SK-N-SH (cell line): ENCODE measurements around the gene GRIK1. TPM values are rescaled to one million over a fixed set of nuclear protein-coding genes. Genes with fewer than 3 reads are reported as not detected.

Experiments used
- CTCF ChIA-PET: fragments of 300-600, 350-600 bp; formaldehyde crosslinking; extraction: SDS; loops from one replicate; lab custom pipeline; 2021; lab: Yijun Ruan, JAX
- POLR2A ChIA-PET: fragments of 350-600 bp; sonication (Branson Sonifier 250); formaldehyde crosslinking; extraction: SDS; loops from one replicate; lab custom pipeline; 2020; ENCODE audit warnings: antibody characterized with exemption, inconsistent platforms; lab: Yijun Ruan, JAX
- DNase-seq: peaks from one replicate; pipeline ENCODE4 v3.0.0; 2012
- H2AFZ ChIP-seq: fragments of 200-600 bp; sonication (generic); 2 replicates; pipeline ENCODE4 v1.8.1; 2016; ENCODE audit warnings: antibody characterized with exemption, mild to moderate bottlenecking, low read depth
- H3F3A ChIP-seq: fragments of 200-600 bp; sonication (generic); replicated peaks from 2 replicates; pipeline ENCODE3; 2016; ENCODE audit warnings: antibody characterized with exemption, mild to moderate bottlenecking; ENCODE audit not compliant: insufficient read depth
- H3K27ac ChIP-seq, 2 experiments: fragments of 200-500 bp in 1 of 2; fragments of 200-600 bp in 1 of 2; sonication (Bioruptor generic) in 1 of 2; sonication (generic), shearing (Covaris generic) in 1 of 2; 2 replicates each; pipeline versions ENCODE4 v1.5.1 to v1.6.1; 2014 to 2016; ENCODE audit warnings: low read depth in 2 of 2, inconsistent platforms in 1 of 2, low read length in 1 of 2, mild to moderate bottlenecking in 1 of 2, mixed read lengths in 1 of 2
- H3K27me3 ChIP-seq: fragments of 200-600 bp; sonication (generic), shearing (Covaris generic); 2 replicates; pipeline ENCODE4 v1.6.1; 2016; ENCODE audit warnings: mixed run types; ENCODE audit not compliant: insufficient read depth
- H3K36me3 ChIP-seq, 2 experiments: fragments of 200-500 bp in 1 of 2; fragments of 200-600 bp in 1 of 2; sonication (Bioruptor generic) in 1 of 2; sonication (generic) in 1 of 2; replicated peaks in 1 of 2; 2 replicates each; pipeline versions ENCODE3 to v1.5.1; 2014 to 2016; ENCODE audit warnings: low read length in 1 of 2, mild to moderate bottlenecking in 1 of 2; ENCODE audit not compliant: insufficient read depth in 2 of 2, control insufficient read depth in 1 of 2
- H3K4me1 ChIP-seq, 2 experiments: fragments of 200-500 bp in 1 of 2; fragments of 200-600 bp in 1 of 2; sonication (Bioruptor generic) in 1 of 2; sonication (generic), shearing (Covaris generic) in 1 of 2; 2 replicates each; pipeline versions ENCODE4 v1.5.1 to v1.6.1; 2014 to 2016; ENCODE audit warnings: low read depth in 1 of 2, low read length in 1 of 2, mixed run types in 1 of 2; ENCODE audit not compliant: insufficient read depth in 2 of 2, control insufficient read depth in 1 of 2
- H3K4me2 ChIP-seq: fragments of 200-600 bp; sonication (generic), shearing (Covaris generic); 2 replicates; pipeline ENCODE4 v1.6.1; 2017; ENCODE audit warnings: mixed run types
- H3K4me3 ChIP-seq, 2 experiments: fragments of 200-500 bp in 1 of 2; fragments of 200-600 bp in 1 of 2; sonication (Bioruptor generic) in 1 of 2; sonication (generic), shearing (Covaris generic) in 1 of 2; 2 replicates each; pipeline versions ENCODE4 v1.5.1 to v1.8.1; 2014 to 2016; ENCODE audit warnings: low read depth in 2 of 2, inconsistent platforms in 1 of 2, low read length in 1 of 2, mild to moderate bottlenecking in 1 of 2, mixed read lengths in 1 of 2, moderate library complexity in 1 of 2
- H3K79me2 ChIP-seq: fragments of 200-600 bp; sonication (generic); 2 replicates; pipeline ENCODE4 v1.8.1; 2017; ENCODE audit warnings: mild to moderate bottlenecking; ENCODE audit not compliant: insufficient read depth
- H3K9ac ChIP-seq: fragments of 200-600 bp; sonication (generic); 2 replicates; pipeline ENCODE4 v1.6.1; 2017; ENCODE audit warnings: mixed run types
- H3K9me2 ChIP-seq: fragments of 200-600 bp; sonication (generic); 2 replicates; pipeline ENCODE4 v1.6.1; 2017; ENCODE audit warnings: mixed run types
- H3K9me3 ChIP-seq: fragments of 200-600 bp; sonication (generic); 2 replicates; pipeline ENCODE4 v1.6.1; 2017; ENCODE audit warnings: mixed run types, mild to moderate bottlenecking, moderate library complexity
- H4K20me1 ChIP-seq: fragments of 200-600 bp; sonication (generic); 2 replicates; pipeline ENCODE4 v1.6.1; 2017; ENCODE audit warnings: mild to moderate bottlenecking, mixed run types; ENCODE audit not compliant: insufficient read depth
- EP300 ChIP-seq, 2 experiments: IDR thresholded peaks; 2 replicates each; pipeline versions ENCODE4 v1.4.0 to v1.6.1; 2012; ENCODE audit warnings: borderline replicate concordance in 1 of 2, low read depth in 1 of 2, low read length in 1 of 2
- FOSL2 ChIP-seq: IDR thresholded peaks from 2 replicates; pipeline ENCODE4 v1.4.0; 2012; ENCODE audit warnings: low read depth, mild to moderate bottlenecking, moderate library complexity, borderline replicate concordance
- JUND ChIP-seq: IDR thresholded peaks from 2 replicates; pipeline ENCODE4 v1.4.0; 2012
- MEF2A ChIP-seq: IDR thresholded peaks from 2 replicates; pipeline ENCODE4 v1.4.0; 2012; ENCODE audit warnings: low read depth, borderline replicate concordance
- PBX3 ChIP-seq: IDR thresholded peaks from 2 replicates; pipeline ENCODE4; 2012
- RAD21 ChIP-seq: IDR thresholded peaks from 2 replicates; pipeline ENCODE4 v1.6.1; 2012; ENCODE audit warnings: mild to moderate bottlenecking, low read length
- REST ChIP-seq: IDR thresholded peaks from 2 replicates; pipeline ENCODE4 v1.6.1; 2012; ENCODE audit warnings: mild to moderate bottlenecking, low read depth, low read length, moderate library complexity
- RFX5 ChIP-seq: IDR thresholded peaks from 2 replicates; pipeline ENCODE4 v1.6.1; 2012; ENCODE audit warnings: mild to moderate bottlenecking, improper control_type of control experiment, low read length
- SIN3A ChIP-seq: IDR thresholded peaks from 2 replicates; pipeline ENCODE4 v1.6.1; 2012; ENCODE audit warnings: low read depth, mild to moderate bottlenecking, low read length, moderate library complexity, borderline replicate concordance
- USF2 ChIP-seq: fragments of 150-350 bp; IDR thresholded peaks from 2 replicates; pipeline ENCODE4 v1.6.1; 2017; ENCODE audit warnings: antibody characterized with exemption, low read length, low read depth, borderline replicate concordance
- YY1 ChIP-seq: IDR thresholded peaks from 2 replicates; pipeline ENCODE4 v1.4.0; 2012; ENCODE audit warnings: low read depth, mild to moderate bottlenecking
- WGBS: methylation state at CpG from one replicate; pipeline ENCODE4 v1.1.6; 2017; ENCODE audit warnings: low lambda C conversion rate; 5-methylcytosine and 5-hydroxymethylcytosine counted together
- polyA plus RNA-seq, 3 experiments: library from polyadenylated mRNA; depleted of rRNA; stranded (reverse); fragments of >200 nt; gene quantifications; 2 replicates each; pipeline ENCODE4 v1.2.3, GENCODE V29; 2012

GRIK1 gene
- polyA plus RNA-seq, 1 of the 3 experiments (the other 2 are of a cell fraction): not detected

- no peak for TF ChIP-seq USF2
- no peak for TF ChIP-seq REST
These were observed 136.6 kb downstream of the GRIK1 start (continued) for GRCh38 chr21:29803191-29803590.

- Histone ChIP-seq H3K4me3 (no peak overlapping the region), H3K9me2 (no peaks in the 10 kb centered on the region), H3K27ac (no peak overlapping the region), H3K27me3 (peaks cover 35% of the 10 kb centered on the region; the same call in 1 of the 2 replicates), H3K36me3 (no peaks in the 10 kb centered on the region), H3K9me3 (no peaks in the 10 kb centered on the region), H3K9ac (no peak overlapping the region), H4K20me1 (no peaks in the 10 kb centered on the region), H3K4me1 (no peaks in the 10 kb centered on the region), H3K79me2 (no peaks in the 10 kb centered on the region)
- no peak for DNase-seq
- 10% methylated on average over 4 of the region's 4 CpGs for WGBS
- ChIA-PET POLR2A (no interaction called here), CTCF (interaction anchor here (1.2 kb wide), 1 partner anchor 9 kb away, joined by 3 read pairs; no protein-coding TSS in a partner anchor)
- TF ChIP-seq RAD21: no peak
- TF ChIP-seq JUND: no peak
- TF ChIP-seq MEF2A: no peak
- no peak for TF ChIP-seq EP300 (IDR thresholded peaks at IDR 0.05; ENCODE audit: borderline replicate concordance in 1 of 2, low read depth in 1 of 2, low read length in 1 of 2)
- TF ChIP-seq YY1: no peak
- no peak for TF ChIP-seq RFX5
- no peak for TF ChIP-seq FOSL2
- TF ChIP-seq SIN3A: no peak
- no peak for TF ChIP-seq PBX3
- TF ChIP-seq, all 33 proteins: peak for 0
- no peak overlapping the region for H3K4me2 ChIP-seq
- H2AFZ ChIP-seq: no peak overlapping the region
- no peaks in the 10 kb centered on the region for H3F3A ChIP-seq
These were observed 138.7 kb downstream of the GRIK1 start for GRCh38 chr21:29801122-29801521.
